D341Med (cell line): Measurements from ENCODE around the gene LHX3.
A peak's percentile ranks its signal among the peaks of the same experiment; 100 is the strongest.

Experiments used
- DNase-seq: peaks from one replicate; pipeline ENCODE4 v3.0.0; 2012; ENCODE audit warnings: low spot score

The LHX3 gene

DNA sequence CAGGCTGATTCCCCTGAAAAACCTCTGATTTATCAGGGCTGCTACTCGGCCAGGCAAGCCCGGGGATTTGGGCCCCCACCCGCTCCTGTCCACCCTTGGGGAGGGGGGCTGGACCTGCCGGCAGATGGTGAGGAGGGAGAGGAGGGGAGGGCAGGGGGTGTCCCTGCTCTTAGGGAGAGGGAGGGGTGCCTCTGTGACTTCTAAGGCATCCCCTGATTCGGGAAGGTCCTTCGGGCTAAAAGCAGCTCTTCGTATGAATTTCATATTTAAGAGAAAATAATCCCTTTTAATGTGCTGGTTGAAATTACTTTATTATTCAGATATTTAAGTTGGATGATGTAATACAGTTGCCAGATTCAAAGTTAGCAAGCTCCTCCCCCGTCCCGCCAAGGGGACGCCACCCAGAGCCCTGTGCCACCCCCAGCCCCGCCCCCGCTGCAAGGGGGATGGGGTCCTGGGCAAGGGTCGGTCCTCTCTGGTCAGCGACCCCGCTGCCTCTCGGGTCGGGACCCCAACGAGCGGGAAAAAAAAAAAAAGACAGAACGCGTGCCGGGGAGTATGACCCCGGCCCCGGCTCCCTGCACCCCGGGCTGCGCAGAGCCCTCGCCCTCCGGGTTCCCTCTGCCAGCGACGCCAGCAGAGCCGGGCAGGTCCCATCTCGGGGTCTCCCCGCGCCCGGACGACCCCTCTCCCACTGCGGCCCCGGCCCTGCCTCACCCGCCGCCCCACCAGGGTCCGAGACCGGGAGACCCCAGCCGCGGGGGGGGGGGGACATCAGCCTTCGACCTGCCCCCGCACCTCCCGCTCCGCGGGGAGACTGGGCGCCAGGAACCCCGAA lies 12.4 kb downstream of the LHX3 start:
- DNase-seq: peak; percentile 77

DNA sequence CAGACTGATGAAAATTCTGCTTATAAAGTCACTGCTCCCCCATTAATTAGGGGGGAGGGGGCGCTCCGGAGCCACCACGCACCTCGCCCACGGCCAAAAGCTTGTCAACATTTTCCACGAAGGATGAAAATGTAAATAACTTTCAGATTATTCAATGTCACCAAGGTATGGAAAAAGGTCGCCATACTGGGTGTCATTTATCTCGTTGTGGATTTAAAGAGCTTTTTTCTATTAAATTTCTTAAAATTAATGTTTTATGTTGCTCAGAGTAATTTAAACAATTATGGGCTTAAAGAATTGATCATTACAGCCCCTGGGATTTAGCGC lies 13.0 kb downstream of the LHX3 start:
- DNase-seq: no peak

DNA sequence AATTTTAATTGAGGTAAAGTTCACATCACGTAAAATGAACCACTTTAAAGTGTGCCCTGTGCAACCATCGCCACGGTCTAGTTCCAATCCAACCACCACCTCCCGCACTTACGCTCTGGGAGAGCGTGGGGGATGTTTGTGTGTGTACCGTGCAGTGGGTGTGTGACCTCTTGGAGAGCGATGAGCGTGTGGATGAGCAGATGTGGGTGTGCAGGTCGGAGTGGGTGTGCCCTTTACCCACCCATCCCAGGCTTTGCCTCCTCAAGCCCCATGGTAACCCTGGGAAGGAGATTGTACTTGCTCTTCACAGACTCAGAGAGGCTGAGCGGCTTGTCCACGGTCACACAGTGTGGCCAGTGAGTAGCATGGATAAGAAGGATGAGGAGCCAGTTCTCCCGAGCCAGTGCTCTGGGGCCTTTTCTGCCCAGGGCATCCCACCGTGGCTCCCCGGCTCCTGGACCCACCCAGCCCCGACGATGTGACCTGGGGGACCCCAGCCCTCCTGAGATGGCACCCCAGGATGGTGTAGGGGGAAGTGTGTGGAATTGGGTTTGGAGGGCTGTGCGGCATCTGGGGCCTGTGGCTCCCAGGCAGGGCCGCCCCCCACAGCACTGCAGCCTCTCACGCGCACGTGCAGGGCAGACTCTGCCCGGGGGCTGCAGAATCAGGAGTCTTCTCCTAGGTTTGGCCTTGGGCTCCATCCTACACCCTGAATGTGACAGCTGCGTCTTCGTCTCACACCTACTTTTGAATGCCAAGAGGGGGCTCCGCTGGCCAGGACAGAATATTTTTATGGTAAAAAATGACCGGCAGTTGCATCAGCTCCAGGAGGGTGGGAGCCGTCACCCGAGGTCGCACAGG lies 13.6 kb downstream of the LHX3 start:
- DNase-seq: no peak

DNA sequence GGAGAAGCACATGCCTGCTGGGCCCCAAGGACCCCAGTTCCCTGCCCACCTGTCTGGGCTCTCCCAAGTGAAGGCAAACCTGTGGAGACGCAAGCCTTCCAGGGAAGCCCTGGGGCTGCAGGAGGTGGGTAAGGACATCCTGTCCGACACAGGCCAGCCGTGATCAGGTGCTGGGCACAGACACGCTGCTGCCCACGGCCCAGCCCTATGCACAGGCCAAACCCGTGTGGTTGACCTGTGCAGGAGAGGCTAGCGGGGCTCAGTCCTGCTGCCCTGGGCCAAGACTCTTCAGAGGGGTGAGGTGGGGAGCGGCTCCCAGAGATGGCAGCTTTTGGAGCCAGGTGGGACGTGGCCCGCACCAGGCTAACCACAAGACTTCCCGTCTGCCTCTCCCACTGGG lies 14.3 kb downstream of the LHX3 start:
- DNase-seq: no peak

DNA sequence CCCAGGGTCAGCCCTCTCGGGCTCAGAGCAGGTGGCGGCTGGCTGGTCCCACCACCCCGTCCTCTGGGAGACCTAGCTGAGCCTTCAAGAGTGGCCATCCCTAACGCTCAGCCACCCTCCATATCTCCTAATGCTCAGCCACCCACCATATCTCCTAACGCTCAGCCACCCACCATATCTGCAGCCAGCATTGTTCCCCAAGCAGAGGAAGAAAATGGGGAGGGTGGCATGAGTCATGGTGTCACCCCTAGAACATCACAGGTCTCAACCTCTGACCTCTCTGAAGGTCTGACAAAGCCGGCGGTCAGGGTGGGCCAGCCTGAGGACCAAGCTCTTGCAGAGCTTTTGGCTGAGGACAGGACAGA lies 14.7 kb downstream of the LHX3 start:
- DNase-seq: no peak

DNA sequence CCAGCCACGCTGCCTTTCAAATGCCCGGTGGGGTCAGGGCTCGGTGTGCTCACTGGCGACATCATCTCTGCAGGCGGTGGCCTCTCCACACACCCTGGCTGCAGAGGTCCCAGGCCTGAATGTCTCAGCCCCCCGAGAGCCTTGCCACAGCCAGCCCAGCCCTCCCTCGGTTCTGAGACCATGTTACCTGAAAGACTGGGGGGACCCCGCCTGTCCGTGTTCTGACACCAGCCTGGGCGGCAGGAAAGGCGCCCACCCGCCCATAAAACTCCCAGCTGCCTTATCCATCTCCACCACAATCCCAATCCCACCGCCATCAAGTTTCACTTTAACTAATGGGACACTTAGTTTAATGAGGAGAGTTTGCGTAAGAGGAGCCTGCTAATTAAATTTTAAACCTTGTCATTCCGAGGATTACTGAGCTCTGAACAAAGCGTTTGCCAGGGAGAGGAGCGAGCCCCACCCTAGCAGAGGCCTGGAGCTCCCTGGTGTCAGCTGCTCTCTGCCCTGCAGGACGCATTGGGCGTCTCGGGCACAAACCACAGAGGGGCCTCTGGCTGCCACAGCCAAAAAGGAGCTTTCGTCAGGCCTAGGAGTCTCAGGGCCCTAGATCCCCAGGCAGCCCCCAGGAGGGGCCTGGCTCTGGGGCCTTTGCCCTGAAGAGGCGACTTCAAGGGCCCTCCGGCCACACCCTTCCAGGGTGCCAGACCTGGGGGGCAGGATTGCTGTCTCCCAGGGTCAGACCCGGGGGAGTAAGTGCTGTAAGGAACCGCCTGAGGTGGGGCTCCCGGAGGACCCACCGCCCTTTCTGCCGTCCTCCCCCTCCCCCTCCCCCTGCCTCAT lies 15.3 kb downstream of the LHX3 start:
- peak; percentile 87 for DNase-seq

DNA sequence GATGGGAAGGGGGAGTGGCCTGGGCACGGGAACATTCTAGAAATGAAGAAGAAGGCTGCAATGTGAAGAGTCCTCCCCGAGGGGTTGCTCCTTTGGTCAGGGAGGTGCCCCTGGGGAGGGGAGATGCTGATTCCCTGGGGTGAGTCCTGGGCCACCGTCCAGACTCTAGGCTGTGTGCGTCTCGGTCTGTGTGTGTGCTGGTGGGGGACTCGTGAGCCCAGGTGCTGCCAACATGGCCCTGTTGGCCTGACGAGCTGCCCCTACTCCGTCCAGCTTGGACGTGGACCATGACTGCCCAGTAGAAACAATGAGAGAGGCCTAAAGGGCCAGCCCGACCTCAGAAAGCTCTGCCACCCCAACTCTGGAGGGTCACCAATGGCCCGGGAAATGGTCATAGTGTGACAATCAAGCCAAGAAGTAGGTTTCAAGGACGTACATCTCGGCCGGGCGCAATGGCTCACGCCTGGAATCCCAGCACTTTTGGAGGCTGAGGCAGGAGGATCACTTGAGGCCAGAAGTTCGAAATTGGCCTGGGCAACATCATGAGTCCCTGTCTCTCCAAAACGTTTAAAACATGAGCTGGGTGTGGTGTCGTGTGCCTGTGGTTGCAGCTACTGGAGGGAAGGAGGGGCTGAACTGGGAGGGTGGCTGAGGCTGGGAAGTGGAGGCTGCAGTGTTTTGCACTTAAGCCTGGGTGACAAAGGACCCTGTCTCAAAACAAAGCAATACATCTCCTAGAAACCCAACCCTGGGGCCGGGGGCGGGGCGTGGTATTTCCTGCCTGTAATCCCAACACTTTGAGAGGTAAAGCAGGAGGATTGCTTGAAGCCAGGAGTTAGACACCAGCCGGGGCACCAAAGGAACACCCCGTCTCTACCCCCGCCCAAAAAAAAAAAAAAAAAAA lies 17.0 kb downstream of the LHX3 start:
- DNase-seq: no peak

DNA sequence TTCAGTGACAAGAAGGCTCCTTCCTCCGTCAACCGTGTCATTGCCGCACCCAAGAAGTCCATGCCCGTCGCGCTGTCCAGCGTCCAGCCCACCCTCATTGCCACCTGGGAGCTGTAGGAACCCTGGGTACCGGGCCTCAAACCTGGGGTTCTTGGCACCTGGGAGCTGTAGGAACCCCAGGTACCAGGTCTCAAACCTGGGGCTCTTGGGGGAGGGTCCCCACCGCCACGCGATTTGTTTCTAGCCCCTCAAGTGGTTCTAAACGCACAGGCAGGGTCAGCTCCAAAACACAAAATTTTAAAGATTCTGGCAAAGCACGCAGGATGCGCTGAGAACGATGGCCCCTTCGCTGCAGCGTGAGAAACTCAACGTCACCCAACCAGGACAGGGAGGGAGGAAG lies 17.7 kb downstream of the LHX3 start:
- DNase-seq: no peak

DNA sequence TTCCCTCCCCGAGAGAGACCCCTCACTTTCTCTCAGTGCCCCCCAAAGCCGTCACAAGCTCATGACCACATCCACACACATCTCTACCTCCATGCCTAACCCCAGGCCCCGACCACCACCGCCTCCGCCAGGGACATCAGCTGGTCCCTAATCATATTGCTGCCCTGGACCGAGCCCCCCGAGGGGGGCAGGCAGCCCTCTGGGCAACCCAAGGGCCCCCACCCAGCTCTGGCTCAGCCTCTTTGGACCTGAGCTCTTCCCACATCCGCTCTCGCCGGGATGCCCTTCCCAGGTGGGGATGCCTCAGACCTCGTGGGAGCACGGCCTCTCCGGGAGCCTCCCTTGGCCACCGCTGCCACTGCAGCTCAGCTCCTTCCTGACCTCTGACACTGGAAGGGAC lies 18.5 kb downstream of the LHX3 start:
- DNase-seq: no peak

DNA sequence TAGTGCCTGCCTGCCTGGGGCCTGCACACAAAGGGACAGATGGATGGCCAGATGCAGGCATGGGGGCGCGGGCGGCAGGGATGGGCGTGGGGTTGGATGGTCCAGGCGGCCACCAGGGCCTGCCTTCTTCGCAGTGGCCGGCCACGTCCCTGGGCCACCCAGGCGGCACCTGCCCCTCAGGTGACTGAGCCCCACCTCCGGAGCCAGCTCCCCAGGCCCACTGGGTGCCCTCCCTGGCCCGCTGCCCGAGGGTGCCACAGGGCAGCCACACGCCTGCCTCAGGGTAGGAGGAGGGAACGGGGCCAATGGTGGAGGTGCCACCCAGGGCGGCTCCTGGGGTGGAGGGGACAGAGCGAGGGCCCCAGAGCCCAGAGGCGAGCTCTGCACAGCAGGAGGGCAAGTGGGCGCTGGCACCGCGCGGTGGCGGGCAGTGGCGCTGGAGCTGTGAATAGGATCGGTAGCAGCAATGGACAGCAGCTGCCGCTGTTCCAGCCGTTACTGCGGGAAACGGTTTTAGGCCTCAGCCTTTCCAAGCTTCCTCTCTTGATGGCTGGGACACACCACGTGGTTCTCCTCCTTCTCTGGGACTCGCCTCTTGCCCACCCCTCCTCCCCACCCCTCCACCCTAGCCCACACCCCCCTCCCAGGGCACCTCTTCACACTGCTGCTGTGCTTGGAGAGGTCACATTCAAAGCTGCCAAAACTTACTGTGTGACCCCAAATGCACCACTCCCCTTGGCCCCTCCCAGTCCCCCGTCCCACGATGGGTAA lies 19.1 kb downstream of the LHX3 start:
- DNase-seq: no peak

DNA sequence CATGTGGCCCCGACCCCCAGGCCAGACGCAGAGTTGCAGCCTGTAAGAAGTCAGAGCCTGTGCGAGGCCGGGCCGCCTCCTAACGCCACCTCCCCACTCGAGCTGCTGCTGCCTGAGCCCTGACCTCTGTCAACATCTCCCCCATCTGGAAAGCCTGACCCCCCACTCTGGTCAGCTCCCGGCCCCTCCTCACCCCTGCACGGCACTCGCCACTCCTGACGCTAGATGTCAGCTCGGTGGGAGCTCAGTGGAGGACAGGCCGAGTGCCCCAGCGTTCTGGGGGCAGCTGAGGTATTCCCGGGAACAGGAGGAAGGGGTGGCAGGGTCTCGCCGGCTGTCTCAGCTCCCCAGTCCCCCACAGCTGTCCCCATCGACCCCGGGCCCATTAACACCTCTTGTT lies 19.9 kb downstream of the LHX3 start:
- no peak for DNase-seq

DNA sequence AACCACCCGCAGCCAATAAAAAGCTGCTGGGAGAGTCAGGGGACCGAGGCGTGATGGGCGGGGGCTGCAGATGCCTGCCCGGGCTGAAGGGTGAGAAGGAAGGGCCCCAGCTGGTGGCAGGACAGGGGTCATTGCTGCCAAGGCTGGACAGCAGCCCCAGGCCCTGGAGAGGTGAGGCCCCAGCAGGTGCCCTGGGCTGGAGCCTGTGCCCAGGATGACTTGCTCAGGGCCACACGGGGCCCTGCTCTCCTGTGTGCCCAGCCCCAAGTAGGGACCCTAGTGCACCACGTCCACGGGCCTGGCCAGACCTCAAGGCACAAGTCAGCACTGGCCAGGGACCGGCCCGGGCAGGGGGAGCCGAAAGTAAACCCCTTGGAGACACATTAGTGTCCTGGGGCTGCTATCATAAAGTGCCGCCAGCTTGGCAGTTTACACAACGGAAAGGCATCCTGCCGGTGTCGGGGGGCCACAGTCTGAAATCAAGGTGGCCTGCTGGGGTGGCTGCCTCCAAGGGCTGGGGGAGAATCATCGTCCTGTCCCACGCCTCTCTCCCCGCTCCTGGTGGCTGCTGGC lies 22.0 kb downstream of the LHX3 start:
- no peak for DNase-seq

DNA sequence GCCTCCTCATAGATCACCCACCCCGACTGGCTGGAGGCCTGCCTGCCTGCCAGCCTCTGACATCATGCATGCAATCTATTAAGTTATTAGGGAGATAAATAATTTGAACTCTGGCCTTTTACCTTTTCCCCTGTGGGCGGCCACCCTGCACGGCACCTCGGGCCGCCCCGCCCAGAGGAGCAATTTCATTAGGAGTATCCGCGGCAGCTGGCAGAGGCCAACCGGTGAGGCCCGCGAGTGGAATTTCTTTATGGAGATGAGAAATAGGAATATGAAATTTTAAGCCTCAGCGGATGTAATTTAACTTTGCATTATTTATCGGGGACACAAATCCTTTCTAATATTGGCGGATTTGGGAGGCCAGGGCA lies 22.5 kb downstream of the LHX3 start:
- DNase-seq: no peak

DNA sequence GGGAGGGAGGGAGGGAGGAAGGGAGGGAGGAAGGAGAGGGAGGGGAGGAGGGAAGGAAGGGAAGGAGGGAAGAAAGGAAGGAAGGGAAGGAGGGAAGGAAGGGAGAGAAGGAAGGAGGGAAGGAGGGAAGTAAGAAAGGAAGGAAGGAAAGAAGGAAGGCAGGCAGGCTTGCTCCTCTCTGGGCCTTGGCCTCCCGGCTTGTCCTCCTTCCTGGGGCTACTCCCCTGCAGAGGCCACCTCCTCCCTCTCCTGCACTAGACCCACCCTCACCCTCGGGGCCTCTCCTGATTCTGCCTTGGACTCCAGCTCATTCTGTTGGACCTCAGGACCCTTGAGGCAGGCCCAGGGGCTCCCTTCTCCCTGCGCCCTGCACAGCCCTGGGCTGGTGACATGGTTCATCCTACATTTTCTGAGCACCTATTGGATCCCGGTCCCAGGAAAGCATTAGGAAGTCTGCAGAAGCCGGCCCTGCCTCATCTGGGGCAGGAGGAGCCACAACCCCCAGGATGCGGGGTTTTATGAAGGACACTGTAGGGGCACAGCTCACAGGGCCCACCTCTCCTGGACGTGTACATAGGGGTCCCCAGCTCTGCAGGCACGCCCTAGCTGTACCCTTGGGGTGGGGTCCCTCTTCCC lies 23.0 kb downstream of the LHX3 start:
- no peak for DNase-seq

DNA sequence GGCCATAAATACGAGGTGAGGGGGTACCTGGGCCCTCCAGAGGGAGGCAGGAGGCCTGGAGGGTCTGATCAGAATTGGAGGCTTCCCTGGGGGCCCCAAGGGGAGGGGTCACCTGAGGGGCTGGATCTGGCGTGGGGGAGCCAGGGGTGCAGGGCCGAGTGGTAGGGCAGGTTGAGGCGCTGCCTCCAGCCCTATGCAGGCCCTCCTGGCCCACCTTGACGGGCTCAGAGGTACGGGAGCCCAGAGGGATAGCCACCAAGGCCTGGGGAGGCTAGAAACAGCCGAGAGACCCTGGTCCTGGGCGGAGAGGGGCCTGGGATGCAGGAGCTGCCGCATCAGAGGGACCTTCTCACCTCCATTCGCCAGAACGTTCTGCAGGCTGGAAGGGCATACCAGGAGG lies 24.3 kb downstream of the LHX3 start:
- no peak for DNase-seq

DNA sequence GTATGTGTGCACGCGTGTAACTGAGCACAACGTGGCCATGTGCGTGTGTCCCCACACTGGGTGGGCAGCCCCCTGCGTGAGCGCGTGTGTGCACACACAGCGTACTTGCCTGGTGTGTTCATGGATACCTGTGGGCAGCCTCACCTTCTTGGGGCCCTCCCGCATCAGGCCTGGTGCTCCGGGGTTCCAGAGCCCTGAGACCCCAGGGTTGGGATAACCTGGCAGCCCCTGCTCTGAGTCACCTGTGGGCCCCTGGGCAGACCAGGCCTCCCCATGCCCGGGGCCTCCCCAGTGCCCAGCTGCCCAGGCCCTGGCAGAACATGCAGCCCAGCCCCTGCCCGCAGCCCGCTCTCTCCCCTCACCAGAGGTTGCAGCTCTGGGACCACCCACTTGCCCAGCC lies 25.2 kb downstream of the LHX3 start:
- no peak for DNase-seq

DNA sequence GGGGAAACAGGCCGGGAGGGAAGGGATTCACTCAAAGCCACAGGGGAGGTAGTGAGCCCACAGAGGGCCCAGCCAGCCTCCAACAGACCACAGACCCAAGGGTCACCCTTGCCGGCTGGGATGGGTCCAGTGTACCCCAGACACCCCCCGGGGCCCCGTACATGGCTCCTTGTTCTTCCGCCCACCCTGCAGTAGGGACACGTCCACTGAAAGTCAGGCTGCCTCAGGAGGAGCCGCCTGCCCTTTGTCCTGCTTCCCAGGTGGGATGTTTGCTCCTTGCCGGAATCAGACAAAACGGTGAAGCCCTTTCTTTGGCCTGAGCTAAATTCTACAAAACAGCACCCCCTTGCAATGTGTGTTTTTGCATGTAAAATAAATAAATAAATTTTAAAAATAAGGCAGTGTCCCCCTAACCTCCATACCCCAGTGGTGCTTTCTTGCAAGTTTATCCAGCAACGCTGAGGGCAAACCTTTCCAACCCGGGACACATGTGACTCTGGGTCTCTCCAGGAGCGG lies 25.8 kb downstream of the LHX3 start:
- DNase-seq: no peak

DNA sequence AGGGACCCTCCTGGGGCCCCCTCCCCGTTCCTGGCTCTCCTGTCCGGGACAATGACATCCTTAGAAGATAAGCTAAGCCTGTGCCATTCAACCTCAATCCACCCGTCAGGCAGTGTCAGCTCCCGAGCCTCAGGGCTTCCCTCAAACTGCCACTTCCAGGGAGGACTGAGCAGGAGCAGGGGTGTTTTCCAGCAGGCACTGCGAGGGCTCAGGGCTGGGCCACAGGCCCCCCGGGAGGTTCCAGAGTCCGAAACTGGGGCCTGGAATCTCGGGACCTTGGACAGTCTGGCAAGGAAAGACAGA lies 26.2 kb downstream of the LHX3 start:
- no peak for DNase-seq

DNA sequence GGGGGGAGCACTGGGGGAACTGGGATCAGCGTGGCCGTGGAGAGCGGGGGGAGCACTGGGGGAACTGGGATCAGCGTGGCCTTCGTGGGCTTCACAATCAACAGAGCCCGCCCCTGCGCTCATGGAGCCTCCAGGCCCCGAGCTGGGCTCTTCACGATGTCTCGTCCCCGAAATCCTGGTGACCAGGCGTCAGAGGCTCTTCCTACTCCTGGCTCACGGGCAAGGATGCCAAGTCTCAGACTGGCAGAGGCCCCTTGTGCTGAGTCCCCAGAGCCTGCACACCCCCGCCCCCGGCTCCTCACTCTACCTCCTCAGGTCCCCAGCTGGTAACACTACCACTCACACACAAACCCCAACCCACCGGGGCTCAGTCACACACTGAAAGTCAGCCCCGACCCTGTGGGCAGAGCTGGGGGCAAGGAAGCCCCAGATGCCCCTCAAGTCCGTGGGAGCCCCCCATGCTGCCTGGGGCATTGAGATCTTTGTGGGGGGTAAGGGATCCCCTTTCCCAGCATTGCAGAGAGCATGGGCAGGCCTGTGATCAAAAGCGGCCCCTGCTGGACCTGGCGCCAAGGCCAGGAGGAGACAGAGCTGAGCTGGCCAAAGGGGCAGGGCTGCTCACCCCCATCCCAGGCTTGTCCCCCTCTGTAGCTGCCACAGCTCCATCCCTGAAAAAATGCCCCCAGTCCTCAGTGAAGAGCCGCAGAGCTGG lies 26.7 kb downstream of the LHX3 start:
- DNase-seq: no peak
